GM12878 (cell line): Measurements from ENCODE around the gene RGCC. TPM values are rescaled to one million over a fixed set of nuclear protein-coding genes. Genes with fewer than 3 reads are reported as not detected.

Source experiments
- ATAC-seq: fragments of 200-7000 bp; cut with Tn5 transposase; 3 replicates; pipeline ENCODE4 v1.9.1; 2020; ENCODE audit warnings: mild to moderate bottlenecking, moderate library complexity
- BruUV-seq: library from RNA; stranded (reverse); fragments of 400-500 nt; replicated peaks from 2 replicates; lab custom pipeline; 2021; lab: Mats Ljungman, UMichigan
- CTCF ChIA-PET: fragments of 300-600 bp; sonication (Branson Sonifier 250); formaldehyde crosslinking; extraction: SDS; loops from one replicate; lab custom pipeline; 2021; ENCODE audit warnings: inconsistent platforms; lab: Yijun Ruan, JAX
- POLR2A ChIA-PET: fragments of 350-600 bp; formaldehyde crosslinking; extraction: SDS; loops from one replicate; lab custom pipeline; 2021; ENCODE audit warnings: inconsistent platforms; lab: Charles Lee
- RAD21 ChIA-PET: fragments of 300-600 bp; sonication (Branson Sonifier 250); formaldehyde crosslinking; loops from one replicate; lab custom pipeline; 2023; ENCODE audit warnings: antibody characterized with exemption; ENCODE audit not compliant: unreplicated experiment; lab: Charles Lee
- SMC1A ChIA-PET: fragments of 300-600 bp; sonication (Branson Sonifier 250); formaldehyde crosslinking; loops from one replicate; lab custom pipeline; 2023; ENCODE audit not compliant: unreplicated experiment, uncharacterized antibody; lab: Charles Lee
- DNase-seq: peaks from one replicate; pipeline ENCODE4 v3.0.0-alpha.2; 2011; ENCODE audit warnings: low read depth, low spot score
- FAIRE-seq: peaks from 3 replicates; lab custom pipeline; 2011; peaks lifted over from hg19 to GRCh38; lab: Jason Lieb, UNC
- H2AFZ ChIP-seq: 2 replicates; pipeline ENCODE4 v1.6.0; 2011; ENCODE audit warnings: low read depth, low read length, control low read depth; ENCODE audit not compliant: control insufficient read depth
- H3K27ac ChIP-seq: 2 replicates; pipeline ENCODE4 v1.5.1; 2011; ENCODE audit warnings: control low read depth; ENCODE audit not compliant: control insufficient read depth, insufficient read depth
- H3K27me3 ChIP-seq, 2 experiments: replicated peaks in 1 of 2; 2 replicates each; pipeline versions ENCODE4 v1.6.0 to v1.6.1; 2011; ENCODE audit warnings: low read length in 1 of 2; ENCODE audit not compliant: control insufficient read depth in 2 of 2, insufficient read depth in 2 of 2
- H3K36me3 ChIP-seq, 2 experiments: 2 replicates each; pipeline ENCODE4 v1.5.1; 2011; ENCODE audit warnings: low read length in 1 of 2; ENCODE audit not compliant: control insufficient read depth in 2 of 2, insufficient read depth in 2 of 2
- H3K4me1 ChIP-seq: 2 replicates; pipeline ENCODE4 v1.6.1; 2011; ENCODE audit warnings: mild to moderate bottlenecking, low read length, moderate library complexity, mixed read lengths; ENCODE audit not compliant: control insufficient read depth, insufficient read depth
- H3K4me2 ChIP-seq: 2 replicates; pipeline ENCODE4 v1.6.0; 2011; ENCODE audit warnings: control low read depth; ENCODE audit not compliant: control insufficient read depth, insufficient read depth
- H3K4me3 ChIP-seq: fragments of 200-600 bp; sonication (generic); 2 replicates; pipeline ENCODE4 v1.5.1; 2016
- H3K79me2 ChIP-seq: 2 replicates; pipeline ENCODE4 v1.6.0; 2011; ENCODE audit warnings: low read length; ENCODE audit not compliant: control insufficient read depth, insufficient read depth
- H3K9ac ChIP-seq: 2 replicates; pipeline ENCODE4 v1.8.0; 2011; ENCODE audit warnings: low read length, control low read depth, mixed read lengths; ENCODE audit not compliant: control insufficient read depth, insufficient read depth
- H3K9me3 ChIP-seq: replicated peaks from 3 replicates; pipeline ENCODE4 v1.5.1; 2011; ENCODE audit warnings: mild to moderate bottlenecking, low read length; ENCODE audit not compliant: control insufficient read depth, insufficient read depth
- H4K20me1 ChIP-seq: 2 replicates; pipeline ENCODE4 v1.6.0; 2011; ENCODE audit not compliant: control insufficient read depth, insufficient read depth
- ASH2L ChIP-seq: fragments of 300-600, 200-600 bp; sonication (generic); IDR thresholded peaks from 2 replicates; pipeline ENCODE4 v1.6.1; 2017; ENCODE audit warnings: low read depth, mild to moderate bottlenecking, borderline replicate concordance
- BCL11A ChIP-seq: IDR thresholded peaks from 2 replicates; pipeline ENCODE4 v1.6.1; 2011; ENCODE audit warnings: low read depth, low read length
- CBX3 ChIP-seq: fragments of 200-600 bp; sonication (generic); IDR thresholded peaks from 2 replicates; pipeline ENCODE4 v1.6.1; 2016; ENCODE audit warnings: low read depth, borderline replicate concordance
- HDAC6 ChIP-seq: fragments of 200-600 bp; sonication (generic); IDR thresholded peaks from one replicate; pipeline ENCODE4 v1.8.0; 2017; ENCODE audit warnings: antibody characterized with exemption; ENCODE audit not compliant: unreplicated experiment
- IKZF2 ChIP-seq, 2 experiments: fragments of 450-650 bp; IDR thresholded peaks; 2 replicates each; pipeline ENCODE4 v1.6.1; 2017; ENCODE audit warnings: mild to moderate bottlenecking in 2 of 2, moderate library complexity in 2 of 2
- MXI1 ChIP-seq: fragments of 150-350 bp; IDR thresholded peaks from 2 replicates; pipeline ENCODE4 v1.6.1; 2011; ENCODE audit warnings: low read depth, mild to moderate bottlenecking, inconsistent platforms, low read length, improper control_type of control experiment
- NFIC ChIP-seq: IDR thresholded peaks from 2 replicates; pipeline ENCODE4 v1.6.1; 2012; ENCODE audit warnings: low read depth, mild to moderate bottlenecking, inconsistent platforms, low read length, moderate library complexity
- NRF1 ChIP-seq: conservative IDR thresholded peaks from 2 replicates; pipeline ENCODE4 v1.6.1; 2011; ENCODE audit warnings: mild to moderate bottlenecking, low read depth, low read length, improper control_type of control experiment
- PML ChIP-seq: IDR thresholded peaks from 2 replicates; pipeline ENCODE4 v1.6.1; 2012; ENCODE audit warnings: low read length, inconsistent platforms
- SMARCA5 ChIP-seq: fragments of 450-650 bp; IDR thresholded peaks from 2 replicates; pipeline ENCODE4 v1.6.1; 2017; ENCODE audit warnings: mild to moderate bottlenecking
- SRF ChIP-seq, 2 experiments: IDR thresholded peaks; 2 replicates each; pipeline ENCODE4 v1.6.1; 2011; ENCODE audit warnings: low read depth in 2 of 2, low read length in 2 of 2, mild to moderate bottlenecking in 1 of 2, moderate library complexity in 1 of 2
- SUZ12 ChIP-seq: fragments of 200-600 bp; sonication (generic); IDR thresholded peaks from one replicate; pipeline ENCODE4 v1.6.1; 2018; ENCODE audit warnings: antibody characterized with exemption, mild to moderate bottlenecking; ENCODE audit not compliant: unreplicated experiment
- ZSCAN29 ChIP-seq: fragments of 450-650 bp; IDR thresholded peaks from 2 replicates; pipeline ENCODE4 v1.6.1; 2017; ENCODE audit warnings: mild to moderate bottlenecking, moderate library complexity
- ZZZ3 ChIP-seq: IDR thresholded peaks from 2 replicates; pipeline ENCODE4 v1.6.1; 2011; ENCODE audit warnings: low read depth; ENCODE audit not compliant: control insufficient read depth, insufficient read length
- WGBS: methylation state at CpG from one replicate; pipeline ENCODE4 v1.1.6; 2016; ENCODE audit warnings: low lambda C conversion rate; ENCODE audit not compliant: insufficient replicate concordance, insufficient coverage; ENCODE audit errors: missing lambda C conversion rate; 5-methylcytosine and 5-hydroxymethylcytosine counted together
- in situ Hi-C: fragments of 300-500 bp; cut with MboI; formaldehyde crosslinking; loops from 9 replicates; pipeline ENCODE4 v1.14.3; 2018; ENCODE audit warnings: mixed read lengths
- intact Hi-C: fragments of 100-400 bp; cut with micrococcal nuclease; formaldehyde crosslinking; loops from one replicate; pipeline ENCODE4 v1.14.2; 2022; ENCODE audit not compliant: unreplicated experiment
- polyA plus RNA-seq, 11 experiments: library from polyadenylated mRNA; depleted of rRNA in 4 of 11; unstranded in 6 of 11; stranded (reverse) in 5 of 11; fragments of >200 nt; fragmentation: Nextera tagmentation in 4 of 11; fragmentation: Illumina TruSeq in 1 of 11; extraction: Ambion mirVana in 4 of 11; extraction: Trizol in 1 of 11; gene quantifications; 1 replicate in 1 of 11; 2 replicates in 10 of 11; pipeline versions ENCODE4 v1.2.1 to v1.2.3, GENCODE V29; 2011 to 2016; ENCODE audit warnings: inconsistent platforms in 2 of 11, missing spikeins in 2 of 11, low read depth in 1 of 11
- total RNA-seq, 4 experiments: library from RNA; depleted of rRNA in 3 of 4; stranded (reverse); fragments of >200 nt in 3 of 4; fragmentation: Illumina TruSeq in 1 of 4; extraction: Trizol in 1 of 4; gene quantifications; 2 replicates each; pipeline versions ENCODE4 v1.2.1 to v1.2.3, GENCODE V29; 2013 to 2021
- TF ChIP-seq, protein P1 (sequence below): fragments of 150-350 bp; IDR thresholded peaks from 2 replicates; pipeline ENCODE4 v1.6.1; 2014; ENCODE audit warnings: mild to moderate bottlenecking, low read depth, low read length
- TF ChIP-seq, protein P2 (sequence below): IDR thresholded peaks from 2 replicates; pipeline ENCODE4 v1.6.1; 2012; ENCODE audit warnings: improper control_type of control experiment, low read depth, low read length; ENCODE audit not compliant: insufficient replicate concordance
- TF ChIP-seq, protein P3 (sequence below), 3 experiments: IDR thresholded peaks in 2 of 3; conservative IDR thresholded peaks in 1 of 3; 2 replicates each; pipeline ENCODE4 v1.5.1; 2011; ENCODE audit warnings: low read depth in 3 of 3, low read length in 3 of 3, mild to moderate bottlenecking in 3 of 3, control low read depth in 2 of 3, moderate library complexity in 2 of 3, inconsistent platforms in 1 of 3, mixed read lengths in 1 of 3; ENCODE audit not compliant: control insufficient read depth in 2 of 3, insufficient read depth in 1 of 3; ENCODE audit errors: extremely low read depth in 1 of 3

Gene RGCC
- total and polyA plus RNA-seq, 10 of the 15 experiments (the other 5 are each of a cell fraction or from before 2014, with no cell fraction given) = 0.41 to 19.4 (median 9.9) TPM

DNA sequence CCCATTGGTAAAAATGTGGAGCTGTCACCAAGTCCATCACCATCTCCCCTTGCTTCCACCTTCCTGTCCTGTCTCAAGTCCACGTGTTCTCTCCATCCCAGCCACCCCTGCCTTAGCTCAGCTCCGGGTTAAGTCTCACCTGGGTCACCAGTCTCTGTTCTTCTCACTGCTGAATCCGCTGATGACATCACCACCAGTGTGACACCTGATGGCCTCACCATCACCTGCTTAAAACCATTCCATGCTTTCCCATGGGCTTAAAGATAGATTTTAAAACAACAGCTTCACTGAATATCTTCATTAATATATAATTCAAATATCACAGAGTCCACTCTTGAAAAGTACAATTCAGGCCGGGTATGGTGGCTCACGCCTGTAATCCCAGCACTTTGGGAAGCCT lies 42.1 kb downstream of the RGCC start:
- no peaks in the 10 kb centered on the region for H3K36me3 ChIP-seq
- BruUV-seq = no TSS peak
- peaks cover 55% of the 10 kb centered on the region for H3K4me1 ChIP-seq
- RAD21 ChIA-PET = interaction anchor here (1.2 kb wide), 2 partner anchors 39 to 40 kb away, joined by 3 read pairs; no protein-coding TSS in a partner anchor
- no peak for FAIRE-seq
- no peaks in the 10 kb centered on the region for H3K27me3 ChIP-seq
- no peak overlapping the region for H3K27ac ChIP-seq
- CTCF ChIA-PET = interaction anchor here (1.8 kb wide), 1 partner anchor 39 kb away, joined by 4 read pairs; no protein-coding TSS in a partner anchor
- H4K20me1 ChIP-seq = no peaks in the 10 kb centered on the region
- 87% methylated on average over 5 of the region's 5 CpGs for WGBS
- no peaks in the 10 kb centered on the region; the same call in 1 of the 3 replicates for H3K9me3 ChIP-seq
- no peak overlapping the region for H3K4me2 ChIP-seq
- no peak for ATAC-seq
- H3K79me2 ChIP-seq = no peaks in the 10 kb centered on the region
- H2AFZ ChIP-seq = no peak overlapping the region
- in situ Hi-C loops (no loop called here), intact Hi-C loops (no loop called here)
- POLR2A ChIA-PET = no interaction called here
- SMC1A ChIA-PET = interaction anchor here (1.4 to 1.9 kb wide), 2 partner anchors 15 to 94 kb away, joined by 3 to 5 read pairs; no protein-coding TSS in a partner anchor
- DNase-seq = no peak
- no peak overlapping the region for H3K4me3 ChIP-seq
- H3K9ac ChIP-seq = no peak overlapping the region
- TF ChIP-seq, protein P1, sequence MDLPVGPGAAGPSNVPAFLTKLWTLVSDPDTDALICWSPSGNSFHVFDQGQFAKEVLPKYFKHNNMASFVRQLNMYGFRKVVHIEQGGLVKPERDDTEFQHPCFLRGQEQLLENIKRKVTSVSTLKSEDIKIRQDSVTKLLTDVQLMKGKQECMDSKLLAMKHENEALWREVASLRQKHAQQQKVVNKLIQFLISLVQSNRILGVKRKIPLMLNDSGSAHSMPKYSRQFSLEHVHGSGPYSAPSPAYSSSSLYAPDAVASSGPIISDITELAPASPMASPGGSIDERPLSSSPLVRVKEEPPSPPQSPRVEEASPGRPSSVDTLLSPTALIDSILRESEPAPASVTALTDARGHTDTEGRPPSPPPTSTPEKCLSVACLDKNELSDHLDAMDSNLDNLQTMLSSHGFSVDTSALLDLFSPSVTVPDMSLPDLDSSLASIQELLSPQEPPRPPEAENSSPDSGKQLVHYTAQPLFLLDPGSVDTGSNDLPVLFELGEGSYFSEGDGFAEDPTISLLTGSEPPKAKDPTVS = no peak
- TF ChIP-seq NFIC (no peak), IKZF2 (IDR thresholded peaks at IDR 0.05) (no peak), SMARCA5 (no peak), CBX3 (no peak), ASH2L (no peak), NRF1 (no peak), ZZZ3 (no peak), HDAC6 (no peak), SRF (IDR thresholded peaks at IDR 0.05; ENCODE audit: low read depth in 2 of 2, low read length in 2 of 2) (no peak), BCL11A (no peak), ZSCAN29 (no peak), SUZ12 (no peak), PML (no peak), MXI1 (no peak)
- TF ChIP-seq, protein P2, sequence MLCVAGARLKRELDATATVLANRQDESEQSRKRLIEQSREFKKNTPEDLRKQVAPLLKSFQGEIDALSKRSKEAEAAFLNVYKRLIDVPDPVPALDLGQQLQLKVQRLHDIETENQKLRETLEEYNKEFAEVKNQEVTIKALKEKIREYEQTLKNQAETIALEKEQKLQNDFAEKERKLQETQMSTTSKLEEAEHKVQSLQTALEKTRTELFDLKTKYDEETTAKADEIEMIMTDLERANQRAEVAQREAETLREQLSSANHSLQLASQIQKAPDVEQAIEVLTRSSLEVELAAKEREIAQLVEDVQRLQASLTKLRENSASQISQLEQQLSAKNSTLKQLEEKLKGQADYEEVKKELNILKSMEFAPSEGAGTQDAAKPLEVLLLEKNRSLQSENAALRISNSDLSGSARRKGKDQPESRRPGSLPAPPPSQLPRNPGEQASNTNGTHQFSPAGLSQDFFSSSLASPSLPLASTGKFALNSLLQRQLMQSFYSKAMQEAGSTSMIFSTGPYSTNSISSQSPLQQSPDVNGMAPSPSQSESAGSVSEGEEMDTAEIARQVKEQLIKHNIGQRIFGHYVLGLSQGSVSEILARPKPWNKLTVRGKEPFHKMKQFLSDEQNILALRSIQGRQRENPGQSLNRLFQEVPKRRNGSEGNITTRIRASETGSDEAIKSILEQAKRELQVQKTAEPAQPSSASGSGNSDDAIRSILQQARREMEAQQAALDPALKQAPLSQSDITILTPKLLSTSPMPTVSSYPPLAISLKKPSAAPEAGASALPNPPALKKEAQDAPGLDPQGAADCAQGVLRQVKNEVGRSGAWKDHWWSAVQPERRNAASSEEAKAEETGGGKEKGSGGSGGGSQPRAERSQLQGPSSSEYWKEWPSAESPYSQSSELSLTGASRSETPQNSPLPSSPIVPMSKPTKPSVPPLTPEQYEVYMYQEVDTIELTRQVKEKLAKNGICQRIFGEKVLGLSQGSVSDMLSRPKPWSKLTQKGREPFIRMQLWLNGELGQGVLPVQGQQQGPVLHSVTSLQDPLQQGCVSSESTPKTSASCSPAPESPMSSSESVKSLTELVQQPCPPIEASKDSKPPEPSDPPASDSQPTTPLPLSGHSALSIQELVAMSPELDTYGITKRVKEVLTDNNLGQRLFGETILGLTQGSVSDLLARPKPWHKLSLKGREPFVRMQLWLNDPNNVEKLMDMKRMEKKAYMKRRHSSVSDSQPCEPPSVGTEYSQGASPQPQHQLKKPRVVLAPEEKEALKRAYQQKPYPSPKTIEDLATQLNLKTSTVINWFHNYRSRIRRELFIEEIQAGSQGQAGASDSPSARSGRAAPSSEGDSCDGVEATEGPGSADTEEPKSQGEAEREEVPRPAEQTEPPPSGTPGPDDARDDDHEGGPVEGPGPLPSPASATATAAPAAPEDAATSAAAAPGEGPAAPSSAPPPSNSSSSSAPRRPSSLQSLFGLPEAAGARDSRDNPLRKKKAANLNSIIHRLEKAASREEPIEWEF = no peak
- TF ChIP-seq, protein P3, sequence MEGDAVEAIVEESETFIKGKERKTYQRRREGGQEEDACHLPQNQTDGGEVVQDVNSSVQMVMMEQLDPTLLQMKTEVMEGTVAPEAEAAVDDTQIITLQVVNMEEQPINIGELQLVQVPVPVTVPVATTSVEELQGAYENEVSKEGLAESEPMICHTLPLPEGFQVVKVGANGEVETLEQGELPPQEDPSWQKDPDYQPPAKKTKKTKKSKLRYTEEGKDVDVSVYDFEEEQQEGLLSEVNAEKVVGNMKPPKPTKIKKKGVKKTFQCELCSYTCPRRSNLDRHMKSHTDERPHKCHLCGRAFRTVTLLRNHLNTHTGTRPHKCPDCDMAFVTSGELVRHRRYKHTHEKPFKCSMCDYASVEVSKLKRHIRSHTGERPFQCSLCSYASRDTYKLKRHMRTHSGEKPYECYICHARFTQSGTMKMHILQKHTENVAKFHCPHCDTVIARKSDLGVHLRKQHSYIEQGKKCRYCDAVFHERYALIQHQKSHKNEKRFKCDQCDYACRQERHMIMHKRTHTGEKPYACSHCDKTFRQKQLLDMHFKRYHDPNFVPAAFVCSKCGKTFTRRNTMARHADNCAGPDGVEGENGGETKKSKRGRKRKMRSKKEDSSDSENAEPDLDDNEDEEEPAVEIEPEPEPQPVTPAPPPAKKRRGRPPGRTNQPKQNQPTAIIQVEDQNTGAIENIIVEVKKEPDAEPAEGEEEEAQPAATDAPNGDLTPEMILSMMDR (IDR thresholded peaks at IDR 0.05 in 2 of 3, conservative IDR thresholded peaks at IDR 0.05 in 1 of 3; ENCODE audit: control insufficient read depth in 2 of 3, extremely low read depth in 1 of 3, insufficient read depth in 1 of 3, low read depth in 3 of 3, low read length in 3 of 3) = no peak
